K562 (cell line): Measurements from ENCODE around the gene NOTO. TPM values are rescaled to one million over a fixed set of nuclear protein-coding genes. Genes with fewer than 3 reads are reported as not detected.
A peak's percentile ranks its signal among the peaks of the same experiment; 100 is the strongest.

Experiments
- CREBBP ChIP-seq: IDR thresholded peaks from one replicate; pipeline ENCODE4 v1.6.1; 2012; ENCODE audit warnings: low read depth, mild to moderate bottlenecking, control low read depth, inconsistent platforms, low read length
- CXXC5 ChIP-seq: fragments of 250-450 bp; sonication (Bioruptor Pico); IDR thresholded peaks from 2 replicates; pipeline ENCODE4 v1.8.0; 2022; ENCODE audit warnings: inconsistent platforms, mild to moderate bottlenecking, moderate library complexity
- ELF4 ChIP-seq: fragments of 450-650 bp; formaldehyde crosslinking; IDR thresholded peaks from 2 replicates; pipeline ENCODE4 v1.4.0; 2022; ENCODE audit warnings: missing genetic modification characterization
- ETV1 ChIP-seq: fragments of 450-650 bp; conservative IDR thresholded peaks from 2 replicates; pipeline ENCODE4 v1.6.1; 2016; ENCODE audit warnings: missing genetic modification characterization, control low read depth, low read depth, missing compliant biosample characterization
- KLF13 ChIP-seq: fragments of 450-650 bp; IDR thresholded peaks from 2 replicates; pipeline ENCODE4 v1.6.1; 2016; ENCODE audit warnings: missing genetic modification characterization, low read depth, mild to moderate bottlenecking, missing compliant biosample characterization, moderate library complexity, borderline replicate concordance
- MXI1 ChIP-seq: IDR thresholded peaks from 2 replicates; pipeline ENCODE4 v1.6.1; 2011; ENCODE audit warnings: low read depth, mild to moderate bottlenecking, improper control_type of control experiment, low read length
- NBN ChIP-seq: fragments of 450-650 bp; IDR thresholded peaks from 2 replicates; pipeline ENCODE4 v1.6.1; 2016; ENCODE audit warnings: low read depth, mild to moderate bottlenecking
- NCOA4 ChIP-seq: fragments of 450-650 bp; IDR thresholded peaks from 2 replicates; pipeline ENCODE4 v1.6.1; 2018; ENCODE audit warnings: mild to moderate bottlenecking; ENCODE audit not compliant: partially characterized antibody
- NELFE ChIP-seq: IDR thresholded peaks from 2 replicates; pipeline ENCODE4 v1.6.1; 2011; ENCODE audit warnings: mild to moderate bottlenecking; ENCODE audit not compliant: insufficient read depth, insufficient read length
- NFE2L1 ChIP-seq: fragments of 450-650 bp; IDR thresholded peaks from 2 replicates; pipeline ENCODE4 v1.6.1; 2016; ENCODE audit warnings: missing genetic modification characterization, low read depth, mild to moderate bottlenecking, missing compliant biosample characterization, moderate library complexity, borderline replicate concordance
- POLR2AphosphoS5 ChIP-seq: IDR thresholded peaks from 2 replicates; pipeline ENCODE4 v1.6.1; 2011; ENCODE audit warnings: mild to moderate bottlenecking, low read depth, low read length, moderate library complexity; ENCODE audit not compliant: control insufficient read depth, insufficient read depth
- POLR3A ChIP-seq: IDR thresholded peaks from 2 replicates; pipeline ENCODE4 v1.6.1; 2011; ENCODE audit warnings: borderline replicate concordance, mild to moderate bottlenecking, moderate library complexity; ENCODE audit not compliant: insufficient read length, insufficient read depth; ENCODE audit errors: extremely low read depth
- RBM14 ChIP-seq: fragments of 200-400 bp; formaldehyde crosslinking; IDR thresholded peaks from 2 replicates; pipeline ENCODE4 v1.6.1; 2018; ENCODE audit warnings: low read depth, mild to moderate bottlenecking, low read length, moderate library complexity, borderline replicate concordance; ENCODE audit not compliant: insufficient read depth
- TAF7 ChIP-seq: fragments of 450-650 bp; IDR thresholded peaks from 2 replicates; pipeline ENCODE4 v1.6.1; 2016; ENCODE audit warnings: missing genetic modification characterization, missing compliant biosample characterization
- ZNF507 ChIP-seq: conservative IDR thresholded peaks from 2 replicates; pipeline ENCODE4 v1.6.1; 2017; ENCODE audit warnings: missing genetic modification characterization, missing compliant biosample characterization
- polyA plus RNA-seq, 8 experiments: library from polyadenylated mRNA; depleted of rRNA in 4 of 8; stranded (reverse) in 5 of 8; unstranded in 3 of 8; fragments of >200 nt; fragmentation: Nextera tagmentation in 2 of 8; fragmentation: Illumina TruSeq in 1 of 8; extraction: Ambion mirVana in 2 of 8; extraction: Trizol in 1 of 8; gene quantifications; 2 replicates each; pipeline versions ENCODE4 v1.2.1 to v1.2.3, GENCODE V29; 2011 to 2014; ENCODE audit warnings: inconsistent platforms in 1 of 8, missing spikeins in 1 of 8
- total RNA-seq, 7 experiments: library from RNA; depleted of rRNA in 6 of 7; stranded (reverse); fragments of >200 nt in 6 of 7; fragmentation: Illumina TruSeq in 2 of 7; extraction: Trizol in 2 of 7; gene quantifications; 2 replicates each; pipeline versions ENCODE4 v1.2.1 to v1.2.3, GENCODE V29; 2011 to 2021; ENCODE audit warnings: low replicate concordance in 1 of 7
- TF ChIP-seq, protein P1 (sequence below): sonication (generic); formaldehyde crosslinking; IDR thresholded peaks from 2 replicates; pipeline ENCODE4 v1.8.0; 2022; ENCODE audit warnings: missing genetic modification reagents, mild to moderate bottlenecking, borderline replicate concordance
- TF ChIP-seq, protein P2 (sequence below): fragments of 450-650 bp; IDR thresholded peaks from 2 replicates; pipeline ENCODE4 v1.6.1; 2016; ENCODE audit warnings: low read depth, mild to moderate bottlenecking, moderate library complexity
- TF ChIP-seq, protein P3 (sequence below): fragments of 250-450 bp; sonication (Bioruptor Pico); IDR thresholded peaks from 2 replicates; pipeline ENCODE4 v1.5.0; 2021

NOTO gene
- total and polyA plus RNA-seq, 9 of the 15 experiments (the other 6 are each of a cell fraction or from before 2014, with no cell fraction given), result not detected

DNA sequence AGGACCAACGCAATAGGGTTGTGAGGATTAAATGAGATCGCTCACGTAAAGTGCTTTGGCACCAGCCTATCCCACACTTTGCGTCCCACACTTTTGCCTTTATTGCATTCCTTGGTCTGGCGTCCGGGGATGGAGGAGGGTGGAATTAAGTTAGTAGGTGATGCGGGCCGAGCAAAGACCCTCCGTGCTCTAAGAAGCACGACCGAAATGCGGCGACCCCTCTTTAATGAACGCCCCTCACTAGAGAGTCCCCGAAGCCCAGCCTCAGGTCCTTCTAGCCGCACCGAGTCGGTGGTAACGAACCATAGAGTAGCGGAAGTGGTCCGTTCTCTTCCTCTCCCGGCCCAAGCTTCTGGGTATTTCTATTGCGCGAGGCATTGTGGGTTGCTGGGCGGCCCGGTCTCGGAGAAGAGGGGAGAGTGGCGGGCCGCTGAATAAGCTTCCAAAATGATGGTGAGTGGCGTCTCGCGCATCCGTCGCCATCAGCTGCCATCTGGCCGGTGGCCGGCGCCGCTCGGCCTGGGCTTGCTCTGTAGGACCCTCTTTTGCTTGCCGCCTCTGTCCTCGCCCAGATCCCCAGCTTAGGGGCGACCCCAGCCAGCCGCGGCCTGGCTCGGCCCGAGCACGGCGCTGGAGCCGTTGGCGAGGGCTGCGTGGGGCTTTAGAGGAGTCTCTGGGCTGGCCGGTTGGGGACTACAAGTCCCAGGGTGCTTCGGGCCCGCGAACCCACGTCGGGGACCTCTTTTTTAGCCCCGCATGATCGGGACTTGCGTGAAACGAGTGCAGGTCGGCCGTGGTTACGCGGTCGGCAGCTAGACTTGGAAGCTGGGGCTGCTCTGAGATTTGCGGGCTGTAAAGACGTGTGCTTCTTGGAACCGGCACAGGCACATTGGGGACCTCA lies 31.8 kb downstream of the NOTO start, which contains the start of gene CCT7 (continued):
- TF ChIP-seq CREBBP, result no peak
- TF ChIP-seq POLR2AphosphoS5, result peak; percentile 94
- TF ChIP-seq ZNF507 (tag), result no peak
- TF ChIP-seq ETV1 (tag), result 0 out of 2 replicates have a peak, but pooled peaks have one; percentile 48
- TF ChIP-seq POLR3A, result no peak
- TF ChIP-seq NFE2L1 (tag), result no peak
- TF ChIP-seq, protein P1, sequence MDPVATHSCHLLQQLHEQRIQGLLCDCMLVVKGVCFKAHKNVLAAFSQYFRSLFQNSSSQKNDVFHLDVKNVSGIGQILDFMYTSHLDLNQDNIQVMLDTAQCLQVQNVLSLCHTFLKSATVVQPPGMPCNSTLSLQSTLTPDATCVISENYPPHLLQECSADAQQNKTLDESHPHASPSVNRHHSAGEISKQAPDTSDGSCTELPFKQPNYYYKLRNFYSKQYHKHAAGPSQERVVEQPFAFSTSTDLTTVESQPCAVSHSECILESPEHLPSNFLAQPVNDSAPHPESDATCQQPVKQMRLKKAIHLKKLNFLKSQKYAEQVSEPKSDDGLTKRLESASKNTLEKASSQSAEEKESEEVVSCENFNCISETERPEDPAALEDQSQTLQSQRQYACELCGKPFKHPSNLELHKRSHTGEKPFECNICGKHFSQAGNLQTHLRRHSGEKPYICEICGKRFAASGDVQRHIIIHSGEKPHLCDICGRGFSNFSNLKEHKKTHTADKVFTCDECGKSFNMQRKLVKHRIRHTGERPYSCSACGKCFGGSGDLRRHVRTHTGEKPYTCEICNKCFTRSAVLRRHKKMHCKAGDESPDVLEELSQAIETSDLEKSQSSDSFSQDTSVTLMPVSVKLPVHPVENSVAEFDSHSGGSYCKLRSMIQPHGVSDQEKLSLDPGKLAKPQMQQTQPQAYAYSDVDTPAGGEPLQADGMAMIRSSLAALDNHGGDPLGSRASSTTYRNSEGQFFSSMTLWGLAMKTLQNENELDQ (CRISPR knock-in tag), result no peak
- TF ChIP-seq, protein P2, sequence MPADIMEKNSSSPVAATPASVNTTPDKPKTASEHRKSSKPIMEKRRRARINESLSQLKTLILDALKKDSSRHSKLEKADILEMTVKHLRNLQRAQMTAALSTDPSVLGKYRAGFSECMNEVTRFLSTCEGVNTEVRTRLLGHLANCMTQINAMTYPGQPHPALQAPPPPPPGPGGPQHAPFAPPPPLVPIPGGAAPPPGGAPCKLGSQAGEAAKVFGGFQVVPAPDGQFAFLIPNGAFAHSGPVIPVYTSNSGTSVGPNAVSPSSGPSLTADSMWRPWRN, result no peak
- 0 out of 2 replicates have a peak, but pooled peaks have one; percentile 45 for TF ChIP-seq NBN
- TF ChIP-seq TAF7 (tag), result peak; percentile 99
- TF ChIP-seq ELF4 (CRISPR knock-in tag), result no peak
- TF ChIP-seq RBM14, result peak; percentile 83; the same call in 1 of the 2 replicates
- TF ChIP-seq CXXC5 (CRISPR knock-in tag), result peak; percentile 64
- TF ChIP-seq NCOA4, result no peak
- no peak for TF ChIP-seq MXI1
- TF ChIP-seq NELFE, result peak; percentile 64
- TF ChIP-seq, protein P3, sequence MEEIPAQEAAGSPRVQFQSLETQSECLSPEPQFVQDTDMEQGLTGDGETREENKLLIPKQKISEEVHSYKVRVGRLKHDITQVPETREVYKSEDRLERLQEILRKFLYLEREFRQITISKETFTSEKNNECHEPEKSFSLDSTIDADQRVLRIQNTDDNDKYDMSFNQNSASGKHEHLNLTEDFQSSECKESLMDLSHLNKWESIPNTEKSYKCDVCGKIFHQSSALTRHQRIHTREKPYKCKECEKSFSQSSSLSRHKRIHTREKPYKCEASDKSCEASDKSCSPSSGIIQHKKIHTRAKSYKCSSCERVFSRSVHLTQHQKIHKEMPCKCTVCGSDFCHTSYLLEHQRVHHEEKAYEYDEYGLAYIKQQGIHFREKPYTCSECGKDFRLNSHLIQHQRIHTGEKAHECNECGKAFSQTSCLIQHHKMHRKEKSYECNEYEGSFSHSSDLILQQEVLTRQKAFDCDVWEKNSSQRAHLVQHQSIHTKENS (CRISPR knock-in tag), result no peak
- TF ChIP-seq KLF13, result no peak
